ENCODE results near the gene OXSR1. TPM values are rescaled to one million over a fixed set of nuclear protein-coding genes. Genes with fewer than 3 reads are reported as not detected.
"Not testable (repeated sequence)": the region's sequence is repeated elsewhere in the genome, so short reads cannot be mapped to it uniquely, and the experiment has no call there.

Gene OXSR1
- total RNA-seq, 1 donor from 2014 or later: 13.3 TPM

DNA sequence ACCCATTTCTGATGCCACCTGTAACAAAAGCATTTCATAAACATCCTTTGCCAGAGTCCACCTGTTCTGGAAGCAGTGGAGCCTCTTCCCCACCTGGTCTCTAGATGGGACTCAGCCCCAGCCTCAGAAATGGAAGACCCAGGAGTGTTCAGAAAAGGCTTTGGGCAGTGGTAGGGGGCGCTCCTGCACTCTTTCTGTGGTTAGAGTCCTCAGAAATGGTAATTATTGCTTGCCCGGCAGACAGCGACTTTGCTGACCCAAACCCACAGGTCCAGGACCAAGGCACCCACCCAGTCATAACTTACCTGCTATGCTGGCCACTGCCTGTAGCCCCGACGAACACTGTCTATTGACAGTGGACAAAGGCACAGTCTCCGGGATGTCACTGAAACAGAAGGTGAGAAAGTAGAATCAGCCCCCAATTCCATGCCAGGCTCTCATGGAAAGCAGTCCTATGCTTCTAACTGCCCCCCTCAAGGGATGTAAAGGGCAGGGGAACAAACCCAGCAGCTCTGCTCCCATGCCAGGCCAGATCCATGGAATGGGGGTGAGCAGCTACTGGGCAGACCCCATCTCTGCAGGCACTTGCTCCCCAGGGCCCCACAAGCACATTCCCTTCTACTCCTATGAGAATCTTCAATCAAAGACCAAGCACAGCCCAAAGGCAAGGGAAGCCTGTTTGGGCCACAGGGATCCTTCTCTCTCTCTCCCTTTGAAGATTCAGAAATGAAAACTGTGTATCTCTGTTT lies 33.5 kb upstream of the OXSR1 start:
- Histone ChIP-seq H3K27ac (no peak overlapping the region), H3K4me1 (peaks cover 0 to 16% of the 10 kb centered on the region in 2 donors), H3K36me3 (peaks cover 70 to 76% of the 10 kb centered on the region in 2 donors), H3K27me3 (no peaks in the 10 kb centered on the region), H3K9me3 (no peaks in the 10 kb centered on the region), H3K4me3 (no peak overlapping the region)
- intact Hi-C loops (cut with DNase I): loop anchor here (10.0 kb wide), 1 partner anchor 1137 kb away; the partner anchor contains the start of genes EPM2AIP1 and MLH1
- peak in 1 of 2 donors; percentile 64 for DNase-seq (ENCODE audit: low spot score in 2 of 2)
- TF ChIP-seq, protein P1, sequence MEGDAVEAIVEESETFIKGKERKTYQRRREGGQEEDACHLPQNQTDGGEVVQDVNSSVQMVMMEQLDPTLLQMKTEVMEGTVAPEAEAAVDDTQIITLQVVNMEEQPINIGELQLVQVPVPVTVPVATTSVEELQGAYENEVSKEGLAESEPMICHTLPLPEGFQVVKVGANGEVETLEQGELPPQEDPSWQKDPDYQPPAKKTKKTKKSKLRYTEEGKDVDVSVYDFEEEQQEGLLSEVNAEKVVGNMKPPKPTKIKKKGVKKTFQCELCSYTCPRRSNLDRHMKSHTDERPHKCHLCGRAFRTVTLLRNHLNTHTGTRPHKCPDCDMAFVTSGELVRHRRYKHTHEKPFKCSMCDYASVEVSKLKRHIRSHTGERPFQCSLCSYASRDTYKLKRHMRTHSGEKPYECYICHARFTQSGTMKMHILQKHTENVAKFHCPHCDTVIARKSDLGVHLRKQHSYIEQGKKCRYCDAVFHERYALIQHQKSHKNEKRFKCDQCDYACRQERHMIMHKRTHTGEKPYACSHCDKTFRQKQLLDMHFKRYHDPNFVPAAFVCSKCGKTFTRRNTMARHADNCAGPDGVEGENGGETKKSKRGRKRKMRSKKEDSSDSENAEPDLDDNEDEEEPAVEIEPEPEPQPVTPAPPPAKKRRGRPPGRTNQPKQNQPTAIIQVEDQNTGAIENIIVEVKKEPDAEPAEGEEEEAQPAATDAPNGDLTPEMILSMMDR (IDR thresholded peaks at IDR 0.05): peak in 1 of 3 experiments; percentile 26

DNA sequence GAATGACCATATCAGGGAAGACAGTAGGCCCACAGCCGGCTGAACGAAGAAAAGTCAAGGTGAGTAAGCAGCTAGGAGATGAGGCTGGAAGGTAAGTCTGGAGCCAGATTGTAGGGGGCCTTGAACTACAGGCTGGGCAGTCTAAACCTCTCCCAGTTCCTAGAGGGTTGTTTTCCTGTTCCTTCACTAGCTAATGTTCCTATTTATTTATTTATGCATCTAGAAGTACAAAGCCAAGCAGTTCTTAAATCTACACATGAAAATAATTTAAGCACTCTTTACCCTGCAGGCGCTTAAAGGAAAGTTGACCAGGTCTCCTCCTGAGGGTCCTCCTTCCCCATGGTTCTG lies 32.2 kb upstream of the OXSR1 start:
- peaks cover 0 to 20% of the 10 kb centered on the region in 2 donors for H3K4me1 ChIP-seq
- no peaks in the 10 kb centered on the region for H3K9me3 ChIP-seq
- DNase-seq (ENCODE audit: low spot score in 2 of 2): peak in 1 of 2 donors; percentile 45
- H3K27ac ChIP-seq: no peak overlapping the region
- H3K4me3 ChIP-seq: no peak overlapping the region
- H3K36me3 ChIP-seq: peaks cover 56 to 63% of the 10 kb centered on the region in 2 donors
- TF ChIP-seq, protein P1 (IDR thresholded peaks at IDR 0.05): no peak
- no peaks in the 10 kb centered on the region for H3K27me3 ChIP-seq
- intact Hi-C loops (cut with DNase I): loop anchor here (10.0 kb wide), 1 partner anchor 1138 kb away; the partner anchor contains the start of genes EPM2AIP1 and MLH1

DNA sequence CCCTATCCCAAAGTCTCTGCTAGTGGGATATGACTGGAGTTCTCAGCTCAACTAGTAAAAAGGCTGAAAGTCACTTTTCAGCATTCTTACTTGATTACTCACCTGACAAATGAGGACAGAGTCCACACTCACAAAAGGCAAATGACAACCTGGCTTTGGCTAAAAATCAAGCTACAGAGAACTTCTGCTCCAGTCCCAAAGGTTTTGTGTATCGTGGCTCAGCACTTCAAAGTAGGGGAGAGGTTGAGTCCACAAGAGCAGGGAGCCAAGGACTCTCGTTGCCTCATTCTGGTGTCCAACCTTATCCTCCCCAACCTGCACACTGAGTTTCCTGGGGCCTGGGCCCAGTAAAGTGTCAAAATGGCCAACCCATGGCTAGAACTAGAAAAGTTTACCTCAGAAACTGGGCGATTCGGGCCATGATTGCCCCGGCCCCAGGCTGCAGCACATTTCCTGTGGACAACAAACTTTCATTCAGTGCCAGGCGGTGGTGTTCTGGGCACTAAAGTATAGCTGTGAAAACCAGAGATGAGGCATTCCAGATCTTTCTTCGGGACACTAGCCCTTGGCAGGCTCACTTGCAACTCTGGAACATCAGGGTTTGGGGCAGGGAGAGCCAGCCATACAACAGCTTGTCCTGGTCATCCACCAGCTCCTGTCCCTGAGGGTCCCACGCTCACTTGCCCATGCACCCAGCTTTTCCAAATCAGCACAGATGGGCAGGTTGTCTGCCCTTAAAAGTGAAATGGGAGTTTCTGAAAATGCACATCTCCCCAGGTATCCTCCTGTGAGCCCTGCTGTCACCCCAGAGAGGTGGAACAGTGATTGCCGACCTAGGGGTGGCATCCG lies 31.6 kb upstream of the OXSR1 start:
- H3K36me3 ChIP-seq: peaks cover 50 to 57% of the 10 kb centered on the region in 2 donors
- intact Hi-C loops (cut with DNase I): loop anchor here (10.0 kb wide), 1 partner anchor 1139 kb away; the partner anchor contains the start of genes EPM2AIP1 and MLH1

DNA sequence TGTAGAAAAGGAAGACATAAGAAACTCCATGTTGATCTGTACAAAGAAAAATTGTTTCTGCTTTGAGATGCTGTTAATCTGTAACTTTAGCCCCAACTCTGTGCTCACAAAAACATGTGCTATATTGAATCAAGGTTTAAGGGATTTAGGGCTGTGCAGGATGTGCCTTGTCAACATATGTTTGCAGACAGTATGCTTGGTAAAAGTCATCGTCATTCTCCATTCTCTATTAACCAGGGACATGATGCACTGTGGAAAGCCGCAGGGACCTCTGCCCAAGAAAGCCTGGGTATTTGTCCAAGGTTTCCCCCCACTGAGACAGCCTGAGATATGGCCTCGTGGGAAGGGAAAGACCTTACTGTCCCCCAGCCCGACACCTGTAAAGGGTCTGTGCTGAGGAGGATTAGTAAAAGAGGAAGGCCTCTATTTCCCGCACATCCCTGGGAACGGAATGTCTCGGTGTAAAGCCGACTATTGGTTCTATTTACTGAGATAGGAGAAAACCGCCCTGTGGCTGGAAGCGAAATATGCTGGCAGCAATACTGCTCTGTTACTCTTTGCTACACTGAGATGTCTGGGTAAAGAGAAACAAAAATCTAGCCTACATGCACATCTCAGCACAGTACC lies 30.7 kb upstream of the OXSR1 start:
- intact Hi-C loops (cut with DNase I): loop anchor here (5.0 to 10.0 kb wide), 3 partner anchors 213 to 1140 kb away; partner anchors contain the start of genes ACVR2B, EPM2AIP1, MLH1 and XYLB
- peaks cover 0 to 26% of the 10 kb centered on the region in 2 donors for H3K4me1 ChIP-seq
- H3K9me3 ChIP-seq, H3K27ac ChIP-seq, H3K27me3 ChIP-seq: not testable (repeated sequence)
- peak in 1 of 2 donors; percentile 43 for DNase-seq (ENCODE audit: low spot score in 2 of 2)
- H3K36me3 ChIP-seq: peaks cover 42 to 48% of the 10 kb centered on the region in 2 donors
- H3K4me3 ChIP-seq: peak overlapping the region in 1 of 2 donors; percentile 98

More for the DNA sequence above, 31.6 kb upstream of the OXSR1 start:
- peaks cover 0 to 20% of the 10 kb centered on the region in 2 donors for H3K4me1 ChIP-seq
- TF ChIP-seq, protein P1 (IDR thresholded peaks at IDR 0.05): no peak
- no peak overlapping the region for H3K27ac ChIP-seq
- no peak overlapping the region for H3K4me3 ChIP-seq
- peak in 1 of 2 donors; percentile 50 for DNase-seq (ENCODE audit: low spot score in 2 of 2)
- no peaks in the 10 kb centered on the region for H3K27me3 ChIP-seq
- H3K9me3 ChIP-seq: no peaks in the 10 kb centered on the region

DNA sequence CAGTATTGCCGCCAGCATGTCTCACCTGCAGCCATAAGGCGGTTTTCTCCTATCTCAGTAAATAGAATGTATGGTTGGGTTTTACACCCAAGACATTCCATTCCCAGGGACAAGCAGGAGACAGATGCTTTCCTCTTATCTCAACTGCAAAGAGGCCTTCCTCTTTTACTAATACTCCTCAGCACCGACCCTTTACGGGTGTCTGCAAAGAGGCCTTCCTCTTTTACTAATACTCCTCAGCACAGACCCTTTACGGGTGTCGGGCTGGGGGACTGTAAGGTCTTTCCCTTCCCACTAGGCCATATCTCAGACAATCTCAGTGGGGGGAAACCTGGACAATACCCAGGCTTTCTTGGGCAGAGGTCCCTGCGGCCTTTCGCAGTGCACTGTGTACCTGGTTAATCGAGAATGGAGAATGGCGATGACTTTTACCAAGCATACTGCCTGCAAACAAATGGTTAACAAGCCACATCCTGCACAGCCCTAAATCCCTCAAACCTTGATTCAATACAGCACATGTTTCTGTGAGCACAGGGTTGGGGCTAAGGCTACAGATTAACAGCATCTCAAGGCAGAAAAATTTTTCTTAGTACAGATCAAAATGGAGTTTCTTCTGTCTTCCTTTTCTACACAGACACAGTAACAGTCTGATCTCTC lies 29.6 kb upstream of the OXSR1 start:
- peak overlapping the region in 1 of 2 donors; percentile 68 for H3K27ac ChIP-seq
- peaks cover 0 to 28% of the 10 kb centered on the region in 2 donors for H3K4me1 ChIP-seq
- H3K27me3 ChIP-seq, H3K9me3 ChIP-seq: not testable (repeated sequence)
- intact Hi-C loops (cut with DNase I): loop anchor here (2.0 to 10.0 kb wide), 4 partner anchors 111 to 1141 kb away; partner anchors contain the start of genes ACVR2B, EPM2AIP1, MLH1 and XYLB
- peaks cover 31 to 38% of the 10 kb centered on the region in 2 donors for H3K36me3 ChIP-seq
- DNase-seq (ENCODE audit: low spot score in 2 of 2): peak in 1 of 2 donors; percentile 48
- H3K4me3 ChIP-seq: peak overlapping the region; percentile 87 to 98
